Chondrocyte (in vitro differentiated cells): ENCODE data around the gene WDHD1. TPM values are rescaled to one million over a fixed set of nuclear protein-coding genes. Genes with fewer than 3 reads are reported as not detected.

Experiments used
- DNase-seq: peaks from one replicate; pipeline ENCODE4 v3.0.0; 2021; ENCODE audit warnings: mixed read lengths, low spot score
- H3K27ac Mint-ChIP-seq: one replicate; pipeline ENCODE4 v1.8.0; 2021; ENCODE audit warnings: mild to moderate bottlenecking, moderate library complexity, mixed read lengths; ENCODE audit not compliant: unreplicated experiment
- H3K27me3 Mint-ChIP-seq: 2 replicates; pipeline ENCODE4 v1.8.0; 2021; ENCODE audit warnings: low read depth, mixed read lengths
- H3K36me3 Mint-ChIP-seq: 2 replicates; pipeline ENCODE4 v1.8.0; 2021; ENCODE audit warnings: low read depth, mixed read lengths
- H3K4me1 Mint-ChIP-seq: 2 replicates; pipeline ENCODE4 v1.8.0; 2021; ENCODE audit warnings: low read depth, mild to moderate bottlenecking, mixed read lengths
- H3K4me3 Mint-ChIP-seq: one replicate; pipeline ENCODE4 v1.8.0; 2021; ENCODE audit warnings: mild to moderate bottlenecking, moderate library complexity, mixed read lengths; ENCODE audit not compliant: unreplicated experiment
- H3K9me3 Mint-ChIP-seq: 2 replicates; pipeline ENCODE4 v1.8.0; 2021; ENCODE audit warnings: low read depth, mixed read lengths
- total RNA-seq: library from RNA; stranded (reverse); gene quantifications from 3 replicates; pipeline ENCODE4 v1.2.1, GENCODE V29; 2021
- TF ChIP-seq, protein P1 (sequence below): fragments of 200-600 bp; sonication (generic); IDR thresholded peaks from 2 replicates; pipeline ENCODE4 v1.5.0; 2021; ENCODE audit warnings: antibody characterized with exemption, mild to moderate bottlenecking, moderate library complexity

WDHD1 gene
- total RNA-seq, 1 donor from 2014 or later: 7.1 TPM

GRCh38 chr14:54942913-54943312 lies 84.0 kb downstream of the WDHD1 start:
- no peak overlapping the region for H3K4me3 Mint-ChIP-seq
- H3K36me3 Mint-ChIP-seq: peaks cover 4% of the 10 kb centered on the region

DNA sequence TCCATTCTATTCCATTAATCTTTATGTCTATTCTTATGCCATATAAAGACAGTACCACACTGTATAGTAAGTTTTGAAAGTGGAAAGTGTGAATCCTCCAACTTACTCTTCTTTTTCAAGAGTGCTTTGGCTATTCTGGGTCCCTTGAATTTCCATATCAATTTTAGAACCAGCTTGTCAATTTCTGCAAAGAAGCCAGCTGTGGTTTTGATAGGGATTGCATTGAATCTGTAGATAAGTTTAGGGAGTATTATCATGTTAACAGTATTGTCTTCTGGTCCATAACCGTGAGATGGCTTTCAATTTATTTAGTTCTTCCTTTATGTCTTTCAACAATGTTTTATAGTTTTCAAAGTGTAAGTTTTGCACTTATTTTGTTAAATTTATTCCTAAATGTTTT lies 90.1 kb downstream of the WDHD1 start:
- TF ChIP-seq, protein P1, sequence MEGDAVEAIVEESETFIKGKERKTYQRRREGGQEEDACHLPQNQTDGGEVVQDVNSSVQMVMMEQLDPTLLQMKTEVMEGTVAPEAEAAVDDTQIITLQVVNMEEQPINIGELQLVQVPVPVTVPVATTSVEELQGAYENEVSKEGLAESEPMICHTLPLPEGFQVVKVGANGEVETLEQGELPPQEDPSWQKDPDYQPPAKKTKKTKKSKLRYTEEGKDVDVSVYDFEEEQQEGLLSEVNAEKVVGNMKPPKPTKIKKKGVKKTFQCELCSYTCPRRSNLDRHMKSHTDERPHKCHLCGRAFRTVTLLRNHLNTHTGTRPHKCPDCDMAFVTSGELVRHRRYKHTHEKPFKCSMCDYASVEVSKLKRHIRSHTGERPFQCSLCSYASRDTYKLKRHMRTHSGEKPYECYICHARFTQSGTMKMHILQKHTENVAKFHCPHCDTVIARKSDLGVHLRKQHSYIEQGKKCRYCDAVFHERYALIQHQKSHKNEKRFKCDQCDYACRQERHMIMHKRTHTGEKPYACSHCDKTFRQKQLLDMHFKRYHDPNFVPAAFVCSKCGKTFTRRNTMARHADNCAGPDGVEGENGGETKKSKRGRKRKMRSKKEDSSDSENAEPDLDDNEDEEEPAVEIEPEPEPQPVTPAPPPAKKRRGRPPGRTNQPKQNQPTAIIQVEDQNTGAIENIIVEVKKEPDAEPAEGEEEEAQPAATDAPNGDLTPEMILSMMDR: no peak
- no peaks in the 10 kb centered on the region for H3K36me3 Mint-ChIP-seq

More at GRCh38 chr14:54942913-54943312, 84.0 kb downstream of the WDHD1 start:
- no peak for DNase-seq
- H3K27ac Mint-ChIP-seq: no peak overlapping the region
- TF ChIP-seq, protein P1: no peak
- no peaks in the 10 kb centered on the region for H3K9me3 Mint-ChIP-seq
- H3K27me3 Mint-ChIP-seq: no peaks in the 10 kb centered on the region
- H3K4me1 Mint-ChIP-seq: no peaks in the 10 kb centered on the region

DNA sequence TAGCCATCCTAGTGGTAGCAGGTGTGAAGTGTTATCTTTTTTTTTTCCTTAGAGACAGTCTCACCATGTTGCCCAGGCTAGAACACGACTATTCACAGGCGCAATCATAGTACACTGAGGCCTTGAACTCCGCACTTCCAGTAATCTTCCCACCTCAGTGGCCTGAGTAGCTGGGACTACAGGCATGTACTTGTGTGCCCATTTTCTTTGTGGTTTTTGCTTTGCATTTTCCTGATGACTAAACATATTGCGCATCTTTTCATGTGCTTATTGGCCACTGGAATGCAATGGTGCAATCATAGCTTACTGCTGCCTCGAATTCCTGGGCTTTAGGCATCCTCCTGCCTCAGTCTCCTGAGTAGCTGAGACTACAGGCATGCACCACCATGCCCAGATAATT lies 90.9 kb downstream of the WDHD1 start:
- Mint-ChIP-seq H3K27me3 (no peaks in the 10 kb centered on the region), H3K9me3 (no peaks in the 10 kb centered on the region), H3K4me1 (no peaks in the 10 kb centered on the region), H3K4me3 (no peak overlapping the region), H3K36me3 (no peaks in the 10 kb centered on the region), H3K27ac (no peak overlapping the region)
- TF ChIP-seq, protein P1: no peak
- DNase-seq: no peak

More for the DNA sequence above, 90.1 kb downstream of the WDHD1 start:
- Mint-ChIP-seq H3K9me3 (no peaks in the 10 kb centered on the region), H3K27ac (no peak overlapping the region), H3K27me3 (no peaks in the 10 kb centered on the region), H3K4me3 (no peak overlapping the region), H3K4me1 (no peaks in the 10 kb centered on the region)
- no peak for DNase-seq

DNA sequence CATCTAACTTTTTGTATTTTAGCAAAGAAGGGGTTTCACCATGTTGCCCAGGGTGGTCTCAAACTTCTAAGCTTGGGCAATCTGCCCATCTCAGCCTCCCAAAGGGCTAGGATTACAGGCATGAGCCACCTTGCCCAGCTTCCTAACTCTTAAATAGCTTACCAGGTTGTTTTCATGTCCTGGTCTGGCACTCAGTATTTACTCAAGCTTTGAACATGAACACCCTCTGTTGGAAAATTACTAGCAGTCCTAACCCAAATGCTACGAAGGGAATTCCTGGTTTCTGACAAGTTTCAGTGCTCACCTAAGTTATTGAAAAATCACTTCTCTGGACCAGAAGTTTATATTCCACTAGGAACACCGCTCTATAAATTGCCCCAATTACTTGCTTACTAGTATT lies 91.8 kb downstream of the WDHD1 start:
- Mint-ChIP-seq H3K36me3 (no peaks in the 10 kb centered on the region), H3K27ac (no peak overlapping the region), H3K4me3 (no peak overlapping the region), H3K4me1 (no peaks in the 10 kb centered on the region), H3K27me3 (no peaks in the 10 kb centered on the region), H3K9me3 (no peaks in the 10 kb centered on the region)
- TF ChIP-seq, protein P1: no peak
- DNase-seq: no peak

- no peak overlapping the region for H3K27ac Mint-ChIP-seq
- TF ChIP-seq, protein P1: no peak
- no peaks in the 10 kb centered on the region for H3K9me3 Mint-ChIP-seq
- no peaks in the 10 kb centered on the region for H3K4me1 Mint-ChIP-seq
- no peaks in the 10 kb centered on the region for H3K27me3 Mint-ChIP-seq
- no peak overlapping the region for H3K4me3 Mint-ChIP-seq
- DNase-seq: no peak
- no peaks in the 10 kb centered on the region for H3K36me3 Mint-ChIP-seq
Observed at GRCh38 chr14:54933006-54933405, 93.9 kb downstream of the WDHD1 start.
